Skeletal muscle satellite cell (primary cell): ENCODE data around the gene SAP30BP.

Source experiments
- H3K27me3 ChIP-seq: 2 replicates; pipeline ENCODE4 v1.7.0; 2013; ENCODE audit warnings: low read length; ENCODE audit not compliant: control insufficient read depth, insufficient read depth
- H3K36me3 ChIP-seq: 2 replicates; pipeline ENCODE4 v1.7.0; 2013; ENCODE audit warnings: mild to moderate bottlenecking, control low read depth, low read length; ENCODE audit not compliant: insufficient read depth
- H3K4me1 ChIP-seq: 2 replicates; pipeline ENCODE4 v1.7.0; 2013; ENCODE audit warnings: low read length; ENCODE audit not compliant: control insufficient read depth, insufficient read depth
- H3K4me2 ChIP-seq: 2 replicates; pipeline ENCODE4 v1.7.0; 2013; ENCODE audit warnings: mild to moderate bottlenecking, low read length
- H3K4me3 ChIP-seq: 2 replicates; pipeline ENCODE4 v1.7.0; 2013; ENCODE audit warnings: low read length
- H3K9ac ChIP-seq: 2 replicates; pipeline ENCODE4 v1.7.0; 2013; ENCODE audit warnings: mild to moderate bottlenecking, low read depth, low read length, moderate library complexity
- H3K9me3 ChIP-seq: replicated peaks from 2 replicates; pipeline ENCODE4 v1.7.0; 2013; ENCODE audit warnings: mild to moderate bottlenecking, control low read depth, low read length

Gene SAP30BP

DNA sequence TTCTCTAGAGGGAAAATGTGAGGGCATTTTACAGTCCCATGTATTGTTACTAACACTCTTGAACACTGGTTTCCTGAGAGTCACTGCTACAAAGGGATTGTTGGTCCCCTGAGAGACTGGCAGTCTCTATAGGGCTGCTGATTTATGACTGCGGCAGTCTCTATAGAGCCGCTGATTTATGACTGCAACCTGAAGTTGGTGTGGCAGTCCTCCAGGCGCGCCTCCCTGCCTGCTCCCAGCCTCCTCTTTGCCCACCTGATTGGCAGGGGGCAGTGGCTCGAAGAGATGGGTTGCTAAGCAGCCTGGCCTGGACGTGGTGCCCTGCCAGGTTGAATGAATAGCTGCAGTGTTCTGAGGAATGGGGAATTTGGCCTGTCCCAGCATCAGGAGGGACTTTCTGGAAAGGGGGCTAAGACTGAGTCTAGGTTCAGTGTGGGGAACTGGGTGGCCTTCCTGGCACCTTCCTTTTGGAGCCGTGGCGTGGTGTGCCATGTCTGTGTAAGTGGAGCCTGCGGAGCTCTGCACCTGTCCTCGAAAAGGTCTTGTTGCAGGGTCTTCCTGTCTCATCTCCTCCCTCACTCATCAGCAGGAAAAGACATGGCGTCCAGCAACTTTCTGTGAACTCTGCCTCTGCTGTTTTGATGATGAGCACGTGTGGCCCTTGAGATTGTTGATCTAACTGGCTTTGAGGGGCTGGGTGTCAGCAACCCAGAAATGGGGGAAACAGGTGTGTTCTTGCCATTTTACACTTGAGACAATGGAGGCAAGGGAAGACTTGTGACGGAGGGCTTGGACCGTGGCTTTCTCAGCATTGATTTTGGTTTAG, 24.9 kb downstream of the SAP30BP start:
- peaks cover 71% of the 10 kb centered on the region for H3K4me1 ChIP-seq

DNA sequence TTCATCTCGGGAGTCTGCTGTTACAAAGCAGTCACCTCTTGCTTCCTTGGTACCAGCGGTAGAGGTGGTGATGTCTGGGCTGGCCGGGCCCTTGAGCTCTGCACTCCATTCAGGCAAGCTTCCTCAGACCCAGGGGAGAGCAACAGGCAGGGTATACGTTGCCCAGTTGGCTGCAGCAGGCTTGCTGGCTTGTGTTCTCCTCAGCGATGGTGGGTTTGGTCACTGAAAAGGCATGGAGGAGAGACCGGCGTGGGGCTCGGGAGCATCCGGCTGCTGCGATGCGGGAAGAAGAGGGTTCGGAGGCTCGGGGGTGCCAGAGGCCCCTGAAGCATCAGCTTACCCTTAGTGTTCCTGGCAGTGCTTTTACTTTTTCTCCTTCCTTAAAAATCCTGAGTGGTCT, 25.8 kb downstream of the SAP30BP start:
- Histone ChIP-seq H3K36me3 (peaks cover 33% of the 10 kb centered on the region), H3K4me3 (peak overlapping the region; percentile 31), H3K4me1 (peaks cover 78% of the 10 kb centered on the region), H3K4me2 (peak overlapping the region; percentile 68), H3K27me3 (no peaks in the 10 kb centered on the region), H3K9ac (peak overlapping the region; percentile 76), H3K9me3 (no peaks in the 10 kb centered on the region)

More for the DNA sequence above, 24.9 kb downstream of the SAP30BP start:
- no peak overlapping the region for H3K4me3 ChIP-seq
- no peaks in the 10 kb centered on the region for H3K27me3 ChIP-seq
- no peaks in the 10 kb centered on the region for H3K9me3 ChIP-seq
- H3K4me2 ChIP-seq: peak overlapping the region; percentile 10
- H3K36me3 ChIP-seq: peaks cover 29% of the 10 kb centered on the region
- no peak overlapping the region for H3K9ac ChIP-seq

DNA sequence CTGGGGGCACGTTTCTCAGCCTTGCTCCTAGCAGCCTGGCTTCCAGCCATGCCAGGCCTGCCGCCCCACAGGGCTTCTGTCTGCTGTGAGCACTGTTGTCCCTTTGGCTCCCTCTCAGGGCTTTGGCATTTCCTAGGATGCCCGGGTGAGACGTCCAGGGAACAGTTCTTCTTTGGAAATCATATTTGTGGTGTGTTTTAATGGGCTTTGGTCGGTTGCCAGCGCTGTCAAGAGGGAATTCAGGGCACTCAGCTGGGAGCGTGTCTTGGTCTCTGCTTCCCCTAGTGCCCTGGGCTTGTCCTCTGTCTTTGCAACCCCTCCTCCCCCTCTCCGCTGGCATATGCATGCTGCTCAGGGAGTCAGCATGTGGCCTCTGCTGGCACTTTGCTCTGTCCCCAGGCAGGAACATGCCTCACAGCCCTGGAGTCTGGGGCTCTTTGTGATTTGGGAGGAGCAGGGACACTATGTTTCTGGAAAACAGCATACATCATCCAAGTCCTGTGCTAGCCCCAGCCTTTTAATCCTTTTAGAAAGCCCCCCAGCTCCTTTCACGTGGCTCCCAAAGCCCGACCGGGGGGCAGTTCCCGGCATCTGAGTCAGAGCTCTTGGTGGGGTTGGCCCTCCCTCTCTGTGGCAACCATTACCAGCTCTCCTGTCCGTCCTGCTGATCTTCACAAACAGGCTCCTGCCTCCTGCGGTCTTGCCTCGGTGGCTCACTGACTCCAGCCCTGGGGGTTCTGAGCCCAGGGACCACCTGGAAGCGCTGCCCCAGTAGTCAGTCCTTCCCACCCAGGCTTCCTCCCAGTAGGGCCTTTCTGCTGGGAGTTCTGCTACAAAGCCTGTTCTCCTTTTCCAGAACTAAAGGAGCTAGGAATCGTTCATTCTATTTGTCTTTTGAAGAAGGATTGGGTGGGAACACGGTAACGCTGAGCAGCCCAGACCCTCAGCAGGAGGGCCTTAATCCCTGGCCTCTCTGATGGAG, 26.7 kb downstream of the SAP30BP start:
- peak overlapping the region; percentile 31 for H3K4me3 ChIP-seq
- H3K9ac ChIP-seq: peak overlapping the region; percentile 76
- peaks cover 78% of the 10 kb centered on the region for H3K4me1 ChIP-seq
- no peaks in the 10 kb centered on the region for H3K27me3 ChIP-seq
- H3K9me3 ChIP-seq: no peaks in the 10 kb centered on the region
- H3K36me3 ChIP-seq: peaks cover 32% of the 10 kb centered on the region
- H3K4me2 ChIP-seq: peak overlapping the region; percentile 68

DNA sequence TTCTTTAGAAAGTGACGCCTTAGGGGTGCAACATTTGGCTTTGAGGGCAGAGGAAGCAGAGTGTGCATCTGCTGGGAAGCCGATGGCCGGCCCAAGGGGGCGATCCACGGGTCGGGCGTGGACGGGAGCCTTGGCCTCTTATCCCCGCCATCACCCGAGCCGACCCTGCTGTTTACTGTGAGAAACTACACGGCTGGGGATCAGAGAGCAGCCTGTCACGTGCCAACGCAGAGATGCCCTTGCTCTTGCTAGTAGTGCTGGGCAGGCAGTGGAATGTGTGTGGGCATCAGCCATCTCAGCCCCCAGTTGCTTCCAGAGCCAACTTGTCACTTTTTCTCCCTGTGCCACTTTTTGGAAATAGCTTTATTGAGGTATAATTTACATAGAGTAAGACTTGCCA, 27.4 kb downstream of the SAP30BP start:
- peaks cover 33% of the 10 kb centered on the region for H3K36me3 ChIP-seq
- peak overlapping the region; percentile 76 for H3K9ac ChIP-seq
- H3K4me1 ChIP-seq: peaks cover 73% of the 10 kb centered on the region
- H3K4me3 ChIP-seq: peak overlapping the region; percentile 28
- peak overlapping the region; percentile 68 for H3K4me2 ChIP-seq
- no peaks in the 10 kb centered on the region for H3K27me3 ChIP-seq
- H3K9me3 ChIP-seq: no peaks in the 10 kb centered on the region

DNA sequence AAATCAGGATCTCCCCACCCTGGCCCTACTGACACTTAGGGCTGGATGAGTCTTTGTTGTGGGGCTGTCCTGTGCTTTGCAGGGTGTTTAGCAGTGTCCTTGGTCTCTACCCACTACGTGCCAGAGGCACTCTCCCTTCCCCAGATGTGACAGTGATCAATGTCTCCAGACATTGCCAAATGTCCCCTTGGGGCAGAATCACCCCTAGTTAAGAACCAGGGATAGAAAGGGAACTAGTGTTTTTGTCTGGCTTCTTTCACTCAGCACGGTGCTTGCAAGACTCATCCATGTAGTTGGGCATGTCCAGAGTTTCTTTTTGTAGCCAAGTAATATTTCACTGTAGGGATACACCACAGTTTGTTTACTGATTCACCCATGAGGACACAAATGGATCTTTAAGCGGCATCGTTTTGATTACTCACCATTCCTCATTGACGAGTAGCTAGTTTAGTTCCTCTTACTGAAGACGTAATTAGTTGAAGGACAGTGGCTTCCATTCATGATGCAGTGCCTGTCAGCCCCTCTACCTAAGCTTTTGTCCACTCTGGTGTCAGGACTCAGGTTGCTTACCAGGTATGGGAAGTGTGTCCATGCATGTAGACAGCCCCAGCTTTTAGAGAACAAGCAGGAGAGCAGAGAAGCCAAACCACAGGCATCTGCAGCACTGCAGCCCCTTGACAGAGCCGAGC, 28.1 kb downstream of the SAP30BP start:
- Histone ChIP-seq H3K4me3 (peak overlapping the region; percentile 26), H3K9ac (peak overlapping the region; percentile 10), H3K9me3 (no peaks in the 10 kb centered on the region), H3K4me1 (peaks cover 77% of the 10 kb centered on the region), H3K27me3 (no peaks in the 10 kb centered on the region), H3K36me3 (peaks cover 38% of the 10 kb centered on the region), H3K4me2 (peak overlapping the region; percentile 68)

DNA sequence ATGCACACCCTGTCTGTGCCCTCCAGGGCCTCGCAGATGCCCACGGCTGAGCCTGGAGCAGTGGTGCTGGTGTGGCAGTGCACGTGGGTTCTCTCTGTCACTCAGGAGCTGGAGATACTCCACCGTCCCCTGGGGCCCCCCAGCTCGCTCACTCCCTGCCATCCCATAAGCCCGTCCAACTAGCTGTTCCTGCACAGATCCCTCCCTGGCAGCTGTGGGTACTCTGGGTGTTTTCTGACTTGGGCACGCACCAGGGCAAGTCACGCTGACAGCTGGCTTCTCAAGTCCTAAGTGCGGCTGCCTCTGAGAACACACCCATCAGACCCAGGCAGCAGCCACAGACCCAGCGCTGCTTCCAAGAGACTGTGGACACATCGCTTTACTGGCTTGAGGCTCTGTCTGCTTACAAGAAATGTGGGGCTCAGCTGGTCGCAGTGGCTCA, 28.7 kb downstream of the SAP30BP start:
- peak overlapping the region; percentile 10 for H3K9ac ChIP-seq
- peaks cover 39% of the 10 kb centered on the region for H3K36me3 ChIP-seq
- H3K4me2 ChIP-seq: peak overlapping the region; percentile 68
- H3K27me3 ChIP-seq: no peaks in the 10 kb centered on the region
- H3K9me3 ChIP-seq: no peaks in the 10 kb centered on the region
- H3K4me3 ChIP-seq: no peak overlapping the region
- peaks cover 77% of the 10 kb centered on the region for H3K4me1 ChIP-seq

DNA sequence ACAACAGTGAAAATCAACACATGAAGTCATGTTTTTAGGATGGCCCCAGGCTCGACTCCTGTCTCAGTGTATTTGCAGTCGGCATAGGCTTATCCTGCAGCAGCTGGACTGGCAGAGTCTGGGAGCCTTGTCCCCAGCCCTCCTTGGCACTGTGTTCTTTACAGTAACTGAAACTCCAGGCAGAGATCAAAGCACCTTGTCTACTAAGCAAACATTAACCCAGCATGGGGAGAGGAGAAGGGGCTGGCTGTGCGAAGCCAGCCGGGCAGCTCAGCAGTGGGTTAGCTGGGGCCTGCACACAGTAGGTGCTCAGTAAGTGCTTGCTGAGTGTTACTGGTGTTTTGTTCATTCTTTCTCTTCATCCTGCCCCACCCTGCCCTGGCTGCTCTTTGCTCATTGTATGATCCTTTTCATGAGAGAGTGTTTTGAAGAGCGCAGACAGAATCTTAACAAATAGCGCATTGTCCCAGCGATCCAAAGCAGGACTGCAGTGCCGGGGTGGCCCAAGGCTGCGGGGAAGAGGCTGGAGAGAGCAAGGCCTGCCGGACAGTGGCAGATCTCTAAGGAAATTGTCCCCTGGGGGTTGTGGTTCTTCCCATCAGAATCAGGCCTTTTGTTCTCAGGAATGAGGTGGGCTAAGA, 30.6 kb downstream of the SAP30BP start:
- Histone ChIP-seq H3K9me3 (no peaks in the 10 kb centered on the region), H3K4me3 (no peak overlapping the region), H3K9ac (no peak overlapping the region), H3K4me1 (peaks cover 62% of the 10 kb centered on the region), H3K36me3 (peaks cover 48% of the 10 kb centered on the region), H3K27me3 (no peaks in the 10 kb centered on the region), H3K4me2 (no peak overlapping the region)

DNA sequence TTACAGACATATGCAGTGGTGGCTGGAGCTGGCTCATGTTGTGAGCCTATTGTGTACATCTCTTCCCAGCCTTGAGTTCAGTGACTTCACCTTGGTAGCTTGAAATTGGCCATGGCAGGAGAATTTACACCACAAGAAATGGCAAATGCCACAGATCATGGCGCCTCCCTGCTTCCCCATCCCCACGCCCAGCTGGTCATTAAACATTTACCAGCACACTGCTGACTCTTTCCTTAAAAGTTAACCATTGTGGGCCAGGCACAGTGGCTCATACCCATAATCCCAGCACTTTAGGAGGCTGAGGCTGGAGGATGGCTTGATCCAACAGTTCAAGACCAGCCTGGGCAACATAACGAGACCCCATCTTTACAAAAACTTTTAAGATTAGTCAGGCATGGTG, 31.5 kb downstream of the SAP30BP start:
- H3K27me3 ChIP-seq: no peaks in the 10 kb centered on the region
- H3K4me3 ChIP-seq: no peak overlapping the region
- peaks cover 53% of the 10 kb centered on the region for H3K4me1 ChIP-seq
- no peak overlapping the region for H3K9ac ChIP-seq
- no peak overlapping the region for H3K4me2 ChIP-seq
- peaks cover 57% of the 10 kb centered on the region for H3K36me3 ChIP-seq
- H3K9me3 ChIP-seq: no peaks in the 10 kb centered on the region

DNA sequence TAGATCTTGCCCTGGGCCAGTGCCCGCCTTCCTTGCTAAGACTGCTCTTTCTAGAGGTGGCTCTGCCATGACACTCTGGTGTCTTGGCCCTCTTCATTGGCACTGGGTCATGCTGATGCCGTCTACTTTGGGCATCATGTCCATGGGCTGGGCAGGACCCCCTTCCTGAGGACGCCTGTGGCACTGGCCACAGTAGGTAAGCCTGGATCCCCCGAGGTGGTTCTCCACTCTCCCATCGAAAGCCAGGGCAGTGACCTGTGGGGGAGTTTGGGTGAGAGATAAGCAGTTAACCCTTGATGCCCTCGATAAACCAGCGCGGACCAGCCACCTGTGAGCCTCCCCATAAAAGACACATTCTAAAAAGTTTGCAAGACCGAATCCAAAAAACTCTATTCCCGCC, 34.1 kb downstream of the SAP30BP start:
- Histone ChIP-seq H3K27me3 (no peaks in the 10 kb centered on the region), H3K9ac (no peak overlapping the region), H3K36me3 (peaks cover 78% of the 10 kb centered on the region)

DNA sequence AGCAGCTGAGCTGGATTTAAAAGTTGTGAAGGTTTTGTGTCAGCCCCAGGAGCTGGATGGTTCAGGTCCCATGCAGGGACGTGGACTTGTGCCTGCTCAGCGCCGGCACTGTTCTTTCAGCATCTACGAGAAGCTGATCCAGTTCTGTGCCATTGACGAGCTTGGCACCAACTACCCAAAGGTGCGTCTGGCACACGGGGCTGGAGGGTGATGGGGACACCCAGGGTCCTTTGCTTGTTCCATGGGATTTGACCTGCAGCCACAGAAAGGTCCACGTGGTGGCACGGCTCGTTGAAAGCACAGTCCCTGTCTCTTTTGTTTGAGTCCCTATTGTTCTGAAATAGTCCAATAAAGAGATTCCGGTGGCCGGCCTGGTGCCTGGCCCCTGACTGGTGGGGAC, 36.1 kb downstream of the SAP30BP start:
- Histone ChIP-seq H3K4me1 (peaks cover 28% of the 10 kb centered on the region), H3K9ac (no peak overlapping the region), H3K9me3 (no peaks in the 10 kb centered on the region), H3K36me3 (peaks cover 83% of the 10 kb centered on the region), H3K27me3 (no peaks in the 10 kb centered on the region), H3K4me2 (no peak overlapping the region), H3K4me3 (no peak overlapping the region)

More for the DNA sequence above, 34.1 kb downstream of the SAP30BP start:
- Histone ChIP-seq H3K4me2 (no peak overlapping the region), H3K9me3 (no peaks in the 10 kb centered on the region), H3K4me3 (no peak overlapping the region), H3K4me1 (peaks cover 27% of the 10 kb centered on the region)
